PC-9 (cell line): ENCODE measurements around the gene THYN1.

Source experiments
- CTCF ChIP-seq: fragments of 200-600 bp; sonication (generic); conservative IDR thresholded peaks from 2 replicates; pipeline ENCODE4 v1.6.1; 2017; ENCODE audit warnings: mixed run types, antibody characterized with exemption, mild to moderate bottlenecking, moderate library complexity
- EZH2 ChIP-seq: fragments of 200-600 bp; sonication (generic); IDR thresholded peaks from 2 replicates; pipeline ENCODE4 v1.8.0; 2017; ENCODE audit warnings: antibody characterized with exemption, low read depth

DNA sequence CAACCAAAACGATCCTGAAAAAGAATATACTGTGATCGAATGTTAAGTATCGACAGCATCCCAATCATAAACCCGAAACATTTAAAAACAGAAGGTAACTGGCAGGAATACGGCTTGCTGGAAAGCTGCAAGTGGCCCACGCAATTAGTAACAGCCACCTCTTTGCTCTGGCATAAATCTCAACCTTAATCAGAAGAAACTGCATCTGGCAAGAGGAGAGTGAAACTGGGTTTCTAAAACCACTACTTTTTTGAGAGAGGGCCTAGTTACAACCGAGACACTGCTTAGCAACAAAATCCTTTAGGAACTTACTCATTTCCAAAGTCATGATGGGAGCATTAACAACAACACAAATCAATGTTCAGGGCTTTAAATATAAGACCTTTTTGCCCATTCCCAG is 37.3 kb downstream of the THYN1 start:
- TF ChIP-seq CTCF: no peak
- no peak for TF ChIP-seq EZH2
